ENCODE measurements around the gene ATP1A4. TPM values are rescaled to one million over a fixed set of nuclear protein-coding genes. Genes with fewer than 3 reads are reported as not detected.

The ATP1A4 gene
- total and polyA plus RNA-seq, 4 donors: not detected

- TF ChIP-seq NR2F2 (IDR thresholded peaks at IDR 0.05) (no peak), EGR1 (IDR thresholded peaks at IDR 0.05; ENCODE audit: low read depth in 2 of 2) (no peak), JUND (IDR thresholded peaks at IDR 0.05) (no peak), GABPA (IDR thresholded peaks at IDR 0.05 in 1 of 2, conservative IDR thresholded peaks at IDR 0.05 in 1 of 2) (no peak), ZBTB33 (IDR thresholded peaks at IDR 0.05) (no peak)
- Histone ChIP-seq H3K9ac (ENCODE audit: low read depth in 1 of 2, low read length in 2 of 2) (no peak overlapping the region), H3K4me1 (ENCODE audit: control insufficient read depth in 4 of 4, insufficient read depth in 4 of 4, low read length in 3 of 4) (no peaks in the 10 kb centered on the region), H3K27me3 (ENCODE audit: control insufficient read depth in 4 of 4, insufficient read depth in 4 of 4, low read length in 3 of 4) (no peaks in the 10 kb centered on the region), H3K36me3 (ENCODE audit: control insufficient read depth in 4 of 4, insufficient read depth in 3 of 4, low read depth in 1 of 4, low read length in 3 of 4) (no peaks in the 10 kb centered on the region), H3K4me3 (ENCODE audit: low read depth in 1 of 3, low read length in 3 of 3) (no peak overlapping the region), H3K27ac (ENCODE audit: low read depth in 1 of 2, low read length in 2 of 2) (no peak overlapping the region), H3K9me3 (ENCODE audit: control insufficient read depth in 4 of 4, low read length in 3 of 4) (no peaks in the 10 kb centered on the region)
- no peak for DNase-seq (ENCODE audit: low spot score)
These were observed 2.2 kb upstream of the ATP1A4 start for GRCh38 chr1:160149233-160149632.

- Histone ChIP-seq H3K27me3 (ENCODE audit: control insufficient read depth in 4 of 4, insufficient read depth in 4 of 4, low read length in 3 of 4) (no peaks in the 10 kb centered on the region), H3K27ac (ENCODE audit: low read depth in 1 of 2, low read length in 2 of 2) (no peak overlapping the region), H3K9ac (ENCODE audit: low read depth in 1 of 2, low read length in 2 of 2) (no peak overlapping the region), H3K4me1 (ENCODE audit: control insufficient read depth in 4 of 4, insufficient read depth in 4 of 4, low read length in 3 of 4) (no peaks in the 10 kb centered on the region), H3K36me3 (ENCODE audit: control insufficient read depth in 4 of 4, insufficient read depth in 3 of 4, low read depth in 1 of 4, low read length in 3 of 4) (no peaks in the 10 kb centered on the region), H3K9me3 (ENCODE audit: control insufficient read depth in 4 of 4, low read length in 3 of 4) (no peaks in the 10 kb centered on the region), H3K4me3 (ENCODE audit: low read depth in 1 of 3, low read length in 3 of 3) (no peak overlapping the region)
- no peak for TF ChIP-seq EGR1 (IDR thresholded peaks at IDR 0.05; ENCODE audit: low read depth in 2 of 2)
- TF ChIP-seq RXRA (IDR thresholded peaks at IDR 0.05): no peak
- no peak for TF ChIP-seq FOXA1 (IDR thresholded peaks at IDR 0.05)
- no peak for TF ChIP-seq ZBTB33 (IDR thresholded peaks at IDR 0.05)
- no peak for TF ChIP-seq JUND (IDR thresholded peaks at IDR 0.05)
- no peak for TF ChIP-seq SP1 (IDR thresholded peaks at IDR 0.05)
- TF ChIP-seq NR2F2 (IDR thresholded peaks at IDR 0.05): no peak
- TF ChIP-seq, protein P1, sequence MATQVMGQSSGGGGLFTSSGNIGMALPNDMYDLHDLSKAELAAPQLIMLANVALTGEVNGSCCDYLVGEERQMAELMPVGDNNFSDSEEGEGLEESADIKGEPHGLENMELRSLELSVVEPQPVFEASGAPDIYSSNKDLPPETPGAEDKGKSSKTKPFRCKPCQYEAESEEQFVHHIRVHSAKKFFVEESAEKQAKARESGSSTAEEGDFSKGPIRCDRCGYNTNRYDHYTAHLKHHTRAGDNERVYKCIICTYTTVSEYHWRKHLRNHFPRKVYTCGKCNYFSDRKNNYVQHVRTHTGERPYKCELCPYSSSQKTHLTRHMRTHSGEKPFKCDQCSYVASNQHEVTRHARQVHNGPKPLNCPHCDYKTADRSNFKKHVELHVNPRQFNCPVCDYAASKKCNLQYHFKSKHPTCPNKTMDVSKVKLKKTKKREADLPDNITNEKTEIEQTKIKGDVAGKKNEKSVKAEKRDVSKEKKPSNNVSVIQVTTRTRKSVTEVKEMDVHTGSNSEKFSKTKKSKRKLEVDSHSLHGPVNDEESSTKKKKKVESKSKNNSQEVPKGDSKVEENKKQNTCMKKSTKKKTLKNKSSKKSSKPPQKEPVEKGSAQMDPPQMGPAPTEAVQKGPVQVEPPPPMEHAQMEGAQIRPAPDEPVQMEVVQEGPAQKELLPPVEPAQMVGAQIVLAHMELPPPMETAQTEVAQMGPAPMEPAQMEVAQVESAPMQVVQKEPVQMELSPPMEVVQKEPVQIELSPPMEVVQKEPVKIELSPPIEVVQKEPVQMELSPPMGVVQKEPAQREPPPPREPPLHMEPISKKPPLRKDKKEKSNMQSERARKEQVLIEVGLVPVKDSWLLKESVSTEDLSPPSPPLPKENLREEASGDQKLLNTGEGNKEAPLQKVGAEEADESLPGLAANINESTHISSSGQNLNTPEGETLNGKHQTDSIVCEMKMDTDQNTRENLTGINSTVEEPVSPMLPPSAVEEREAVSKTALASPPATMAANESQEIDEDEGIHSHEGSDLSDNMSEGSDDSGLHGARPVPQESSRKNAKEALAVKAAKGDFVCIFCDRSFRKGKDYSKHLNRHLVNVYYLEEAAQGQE (IDR thresholded peaks at IDR 0.05): no peak
- DNase-seq (ENCODE audit: low spot score): no peak
- 86% methylated on average over 2 of the region's 2 CpGs for WGBS
These were observed 1.7 kb upstream of the ATP1A4 start for GRCh38 chr1:160149716-160150115.

GRCh38 chr1:160154790-160155189 lies 3.4 kb downstream of the ATP1A4 start:
- Histone ChIP-seq H3K27ac (ENCODE audit: low read depth in 1 of 2, low read length in 2 of 2) (no peak overlapping the region), H3K36me3 (ENCODE audit: control insufficient read depth in 4 of 4, insufficient read depth in 3 of 4, low read depth in 1 of 4, low read length in 3 of 4) (no peaks in the 10 kb centered on the region), H3K27me3 (ENCODE audit: control insufficient read depth in 4 of 4, insufficient read depth in 4 of 4, low read length in 3 of 4) (no peaks in the 10 kb centered on the region), H3K4me1 (ENCODE audit: control insufficient read depth in 4 of 4, insufficient read depth in 4 of 4, low read length in 3 of 4) (no peaks in the 10 kb centered on the region), H3K9me3 (ENCODE audit: control insufficient read depth in 4 of 4, low read length in 3 of 4) (no peaks in the 10 kb centered on the region), H3K4me3 (ENCODE audit: low read depth in 1 of 3, low read length in 3 of 3) (no peak overlapping the region), H3K9ac (ENCODE audit: low read depth in 1 of 2, low read length in 2 of 2) (no peak overlapping the region)
- TF ChIP-seq NR2F2 (IDR thresholded peaks at IDR 0.05) (no peak), HNF4G (IDR thresholded peaks at IDR 0.05) (no peak), HNF4A (conservative IDR thresholded peaks at IDR 0.05) (no peak), GABPA (IDR thresholded peaks at IDR 0.05 in 1 of 2, conservative IDR thresholded peaks at IDR 0.05 in 1 of 2) (no peak), JUND (IDR thresholded peaks at IDR 0.05) (no peak), ZBTB33 (IDR thresholded peaks at IDR 0.05) (no peak)
- DNase-seq (ENCODE audit: low spot score): no peak
- 81% methylated on average over 3 of the region's 3 CpGs for WGBS
